GM18505 (cell line): Measurements from ENCODE around the gene PLGRKT.
A peak's percentile ranks its signal among the peaks of the same experiment; 100 is the strongest.
"Not testable (repeated sequence)": the region's sequence is repeated elsewhere in the genome, so short reads cannot be mapped to it uniquely, and the experiment has no call there.

Experiments
- ATAC-seq: cut with Tn5 transposase; IDR thresholded peaks from one replicate; pipeline ENCODE4 v1.9.1; 2021; ENCODE audit not compliant: unreplicated experiment
- POLR2A ChIP-seq: IDR thresholded peaks from 4 replicates; pipeline ENCODE4 v1.6.1; 2011; ENCODE audit warnings: borderline replicate concordance; ENCODE audit not compliant: insufficient read depth, insufficient read length; ENCODE audit errors: extremely low read depth

The PLGRKT gene

DNA sequence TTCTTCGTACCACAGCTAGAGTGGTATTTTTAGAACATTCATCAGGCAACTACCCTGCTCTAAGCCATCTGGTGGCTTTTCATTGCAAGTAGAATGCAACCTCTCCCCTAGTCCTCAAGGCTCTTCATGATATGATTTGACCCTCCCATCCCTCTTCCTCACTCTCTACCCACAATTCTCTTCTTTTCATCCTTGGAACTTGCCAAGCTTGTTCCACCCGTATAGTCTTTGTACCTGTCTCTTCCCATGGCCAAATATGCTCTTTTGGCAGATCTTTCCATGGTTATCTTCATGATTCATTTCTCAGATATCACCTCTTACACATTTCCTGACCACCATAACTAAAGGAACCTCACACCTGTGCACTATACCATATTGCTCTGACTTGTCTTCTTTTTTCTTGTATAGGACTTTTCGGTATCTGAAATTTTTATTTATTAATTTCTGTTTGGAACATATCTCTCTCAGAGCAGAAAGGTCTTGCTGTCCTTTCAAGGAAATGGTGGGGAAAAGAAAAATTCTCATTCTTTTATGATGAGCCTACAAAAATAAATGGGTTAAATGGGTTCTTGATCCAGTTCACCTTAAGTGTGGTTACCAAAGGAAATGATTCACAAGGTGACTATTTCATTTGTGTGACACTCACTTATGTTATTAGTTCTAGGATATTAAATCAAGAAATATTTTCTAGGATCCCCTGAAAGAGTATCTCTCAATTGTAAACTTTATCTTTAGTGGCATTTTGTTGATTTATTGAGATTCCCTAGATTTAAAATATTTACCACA lies 8.9 kb upstream of the PLGRKT start:
- ATAC-seq: no peak
- TF ChIP-seq POLR2A: no peak

DNA sequence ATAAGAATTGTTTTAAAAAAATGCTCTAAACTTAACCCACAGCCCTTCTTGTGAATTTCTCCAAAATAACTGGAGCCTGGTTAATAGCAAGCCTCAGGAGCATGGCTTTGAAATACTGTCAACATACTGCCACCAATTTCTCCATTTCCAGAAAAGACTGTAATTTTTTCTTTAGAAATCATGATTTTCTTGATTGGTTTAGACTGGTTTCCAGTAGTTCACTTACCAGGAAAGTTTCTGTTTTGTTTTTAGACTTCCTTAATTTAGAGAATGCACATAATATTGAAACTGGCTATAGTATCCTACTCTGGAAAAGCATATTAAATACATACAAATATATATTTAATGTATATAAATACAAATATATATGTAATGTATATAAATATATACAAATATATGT lies 8.2 kb upstream of the PLGRKT start:
- no peak for ATAC-seq
- no peak for TF ChIP-seq POLR2A

DNA sequence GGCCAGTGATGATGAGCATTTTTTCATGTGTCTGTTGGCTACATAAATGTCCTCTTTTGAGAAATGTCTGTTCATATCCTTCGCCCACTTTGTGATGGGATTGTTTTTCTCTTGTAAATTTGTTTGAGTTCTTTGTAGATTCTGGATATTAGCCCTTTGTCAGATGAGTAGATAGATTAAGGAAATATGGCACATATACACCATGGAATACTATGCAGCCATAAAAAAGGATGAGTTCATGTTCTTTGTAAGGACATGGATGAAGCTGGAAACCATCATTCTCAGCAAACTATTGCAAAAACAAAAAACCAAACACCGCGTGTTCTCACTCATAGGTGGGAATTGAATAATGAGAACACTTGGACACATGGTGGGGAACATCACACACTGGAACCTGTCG lies 7.4 kb upstream of the PLGRKT start:
- ATAC-seq: not testable (repeated sequence)

DNA sequence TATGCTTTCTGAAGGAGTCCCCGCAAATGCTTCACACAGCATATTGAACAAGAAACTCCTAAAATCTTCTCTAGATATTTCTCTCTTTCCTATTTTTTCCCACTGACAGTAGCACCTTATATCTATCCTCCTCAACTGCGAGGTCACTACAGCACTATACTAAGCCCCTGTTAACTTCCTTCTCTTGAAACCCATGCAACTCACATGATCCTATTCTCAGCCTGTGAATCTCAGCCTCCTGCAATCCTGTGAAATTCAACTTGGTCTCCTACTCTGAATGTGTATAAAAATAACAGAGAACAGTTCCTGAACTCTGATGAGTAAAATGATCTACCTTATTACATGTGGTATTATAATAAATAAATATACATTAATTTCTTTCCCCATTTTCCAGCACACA lies 6.1 kb upstream of the PLGRKT start:
- no peak for ATAC-seq
- no peak for TF ChIP-seq POLR2A

DNA sequence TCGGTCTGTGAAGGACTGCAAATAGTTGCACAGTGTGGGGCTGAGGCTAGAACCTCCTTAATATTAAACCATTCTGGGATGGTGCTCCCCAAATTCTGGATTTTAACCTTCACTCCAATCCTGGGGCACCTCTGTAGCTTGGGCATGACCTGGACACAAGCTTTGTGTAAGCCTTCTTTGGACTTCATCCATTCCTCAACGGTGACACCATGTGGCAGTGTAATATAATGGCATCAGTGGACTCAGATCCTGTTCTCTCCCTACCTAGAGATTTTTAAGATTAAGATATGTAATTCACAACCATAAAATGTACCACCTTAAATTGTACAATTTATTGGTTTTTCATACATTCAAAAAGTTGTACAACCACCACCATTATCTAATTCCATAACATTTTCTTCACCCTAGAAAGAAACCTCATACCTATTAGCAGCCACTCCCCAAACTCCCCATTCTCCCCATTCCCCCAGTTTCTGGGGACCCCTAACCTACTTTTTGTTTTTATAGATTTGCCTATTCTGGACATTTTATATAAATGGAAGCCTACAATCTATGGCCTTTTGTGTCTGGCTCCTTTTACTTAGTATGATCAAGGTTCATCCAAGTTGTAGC lies 4.8 kb upstream of the PLGRKT start:
- no peak for TF ChIP-seq POLR2A
- no peak for ATAC-seq

DNA sequence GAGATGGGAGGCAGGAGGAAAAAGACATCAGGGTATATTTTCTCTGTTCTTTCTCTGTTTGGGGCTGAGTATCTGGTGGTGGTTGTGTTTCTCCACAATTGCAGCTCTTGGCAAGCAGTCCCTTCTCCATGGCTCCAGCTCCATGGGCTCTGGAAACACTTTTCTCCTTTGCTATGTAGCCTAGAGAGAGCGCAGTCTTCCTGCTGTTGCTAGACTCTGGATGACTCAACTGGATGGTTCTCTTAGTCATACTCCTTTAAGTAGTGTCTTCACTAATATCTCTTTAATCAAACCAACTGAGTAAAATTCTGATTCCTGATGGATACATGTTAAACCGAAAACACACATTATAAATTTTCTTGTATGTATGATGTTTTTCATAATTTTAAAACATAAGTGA lies 3.3 kb upstream of the PLGRKT start:
- TF ChIP-seq POLR2A: no peak
- ATAC-seq: no peak

DNA sequence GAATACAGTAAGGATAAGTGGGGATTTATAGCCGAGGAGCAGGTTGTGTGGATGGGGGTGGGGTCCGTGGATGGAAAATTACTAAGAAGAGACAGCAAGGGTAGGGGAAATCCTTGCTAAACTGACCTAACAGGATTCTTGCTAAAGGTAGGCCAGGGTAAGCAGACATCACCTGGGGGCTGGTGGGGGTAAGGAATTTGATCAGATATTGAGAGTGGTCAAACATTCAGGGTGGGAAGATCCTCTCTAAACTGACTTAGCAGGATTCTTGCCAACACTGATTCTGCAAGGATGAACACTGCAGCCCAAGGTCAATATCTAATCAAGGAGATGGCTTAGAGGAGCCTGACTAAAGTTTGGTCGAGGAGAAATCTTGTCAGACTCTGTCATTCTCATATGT lies 2.7 kb upstream of the PLGRKT start:
- no peak for TF ChIP-seq POLR2A
- no peak for ATAC-seq

DNA sequence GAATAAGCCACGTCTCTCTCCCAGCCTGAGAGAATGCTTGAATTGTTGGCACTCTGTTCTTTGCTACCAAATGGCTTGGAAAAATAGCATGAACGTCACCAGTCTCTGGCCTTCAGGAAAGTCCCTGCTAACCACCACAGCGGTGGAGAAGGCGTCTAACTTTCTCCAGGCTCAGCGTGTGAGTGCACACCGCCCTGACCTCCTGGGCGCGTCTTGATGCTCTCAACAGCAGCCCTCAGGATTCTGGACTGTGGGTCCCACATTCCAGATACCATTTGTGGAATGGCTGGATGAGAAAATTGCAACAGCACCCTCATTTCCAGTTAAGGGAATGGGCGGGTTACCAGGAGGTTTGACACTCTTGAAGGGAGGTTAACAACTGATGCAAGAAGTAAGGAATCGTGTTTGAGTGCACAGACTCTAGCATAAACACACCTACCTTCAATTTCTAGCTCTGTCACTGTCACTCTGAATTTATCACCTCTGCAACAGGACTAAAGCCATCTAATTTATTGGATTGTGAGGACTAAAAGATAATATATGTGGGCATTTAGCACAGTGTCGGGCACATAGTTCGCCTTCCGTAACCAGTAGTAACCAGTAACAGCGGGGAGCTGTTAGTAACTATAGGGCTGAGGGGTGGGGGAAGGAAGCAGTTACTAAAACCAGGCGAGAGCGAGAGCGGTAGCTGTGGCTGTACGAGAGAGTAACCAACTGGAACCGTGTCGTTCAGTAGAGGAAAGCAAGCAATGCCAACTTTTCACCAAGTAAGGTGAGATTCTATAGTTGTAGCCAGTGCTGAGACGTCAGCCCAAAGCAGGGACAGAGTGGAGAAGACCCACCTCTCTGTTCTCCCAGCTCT lies 807 bp upstream of the PLGRKT start:
- peak; percentile 66 for ATAC-seq
- TF ChIP-seq POLR2A: peak; percentile 37

DNA sequence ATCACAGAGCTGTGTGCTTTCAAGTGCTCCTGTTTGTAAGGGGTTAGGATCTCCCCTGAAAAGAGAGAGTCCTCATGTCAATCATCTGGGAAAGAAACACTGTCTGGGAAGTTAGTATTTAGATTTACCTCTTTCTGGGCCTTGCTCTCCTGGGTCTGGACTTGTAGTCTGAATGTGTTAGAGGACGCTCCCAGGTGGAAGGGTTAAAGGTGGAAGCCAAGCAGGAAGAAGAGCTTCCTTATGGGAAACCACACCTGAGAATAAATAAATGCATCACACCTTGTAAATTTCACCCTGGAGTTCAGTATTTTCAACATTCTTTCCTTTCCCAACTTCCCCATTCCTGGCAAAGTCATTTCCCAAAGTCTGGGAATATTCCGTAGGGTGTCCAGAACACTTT lies 1.3 kb downstream of the PLGRKT start:
- ATAC-seq: no peak
- no peak for TF ChIP-seq POLR2A

DNA sequence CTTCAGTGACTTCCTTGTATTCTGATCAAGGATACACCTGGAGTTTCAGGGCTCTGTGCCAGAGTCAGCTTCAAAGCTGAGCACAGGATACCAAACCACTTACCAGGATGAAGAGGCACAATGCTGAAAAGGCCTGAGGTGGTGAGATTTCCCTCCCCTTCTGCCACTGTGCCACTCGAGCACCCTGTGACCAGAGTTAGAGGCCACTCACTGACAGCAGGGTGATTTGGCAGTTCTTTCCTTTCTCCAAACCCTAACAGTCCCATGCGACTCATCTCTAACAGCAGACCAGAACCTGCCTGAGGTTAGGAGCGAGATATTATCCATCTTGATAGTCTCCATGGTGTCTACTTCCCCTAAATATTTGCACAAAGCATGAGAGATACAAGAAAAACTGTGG lies 1.8 kb downstream of the PLGRKT start:
- TF ChIP-seq POLR2A: no peak
- no peak for ATAC-seq

DNA sequence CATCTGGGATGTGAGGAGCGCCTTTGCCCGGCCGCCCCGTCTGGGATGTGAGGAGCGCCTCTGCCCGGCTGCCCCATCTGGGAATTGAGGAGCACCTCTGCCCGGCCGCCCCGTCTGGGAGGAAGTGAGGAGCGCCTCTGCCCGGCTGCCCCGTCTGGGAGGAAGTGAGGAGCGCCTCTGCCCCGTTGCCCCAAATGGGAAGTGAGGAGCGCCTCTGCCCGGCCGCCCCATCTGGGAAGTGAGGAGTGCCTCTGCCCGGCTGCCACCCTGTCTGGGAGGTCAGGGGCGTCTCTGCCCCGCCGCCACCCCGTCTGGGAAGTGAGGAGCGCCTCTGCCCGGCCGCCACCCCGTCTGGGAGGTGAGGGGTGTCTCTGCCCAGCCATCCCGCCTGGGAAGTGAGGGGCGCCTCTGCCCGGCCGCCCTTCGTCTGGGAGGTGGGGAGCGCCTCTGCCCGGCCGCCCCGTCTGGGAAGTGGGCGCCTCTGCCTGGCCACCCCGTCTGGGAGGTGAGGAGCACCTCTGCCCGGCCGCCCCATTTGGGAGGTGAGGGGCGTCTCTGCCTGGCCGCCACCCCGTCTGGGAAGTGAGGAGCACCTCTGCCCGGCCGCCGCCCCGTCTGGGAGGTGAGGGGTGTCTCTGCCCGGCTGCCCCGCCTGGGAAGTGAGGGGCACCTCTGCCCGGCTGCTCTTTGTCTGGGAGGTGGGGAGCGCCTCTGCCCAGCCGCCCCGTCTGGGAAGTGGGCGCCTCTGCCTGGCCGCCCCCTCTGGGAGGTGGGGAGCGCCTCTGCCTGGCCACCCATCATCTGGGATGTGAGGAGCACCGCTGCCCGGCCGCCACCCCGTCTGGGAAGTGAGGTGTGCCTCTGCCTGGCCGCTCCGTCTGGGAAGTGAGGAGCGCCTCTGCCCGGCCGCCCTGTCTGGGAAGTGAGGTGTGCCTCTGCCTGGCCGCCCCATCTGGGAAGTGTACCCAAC lies 3.6 kb downstream of the PLGRKT start:
- ATAC-seq: not testable (repeated sequence)

DNA sequence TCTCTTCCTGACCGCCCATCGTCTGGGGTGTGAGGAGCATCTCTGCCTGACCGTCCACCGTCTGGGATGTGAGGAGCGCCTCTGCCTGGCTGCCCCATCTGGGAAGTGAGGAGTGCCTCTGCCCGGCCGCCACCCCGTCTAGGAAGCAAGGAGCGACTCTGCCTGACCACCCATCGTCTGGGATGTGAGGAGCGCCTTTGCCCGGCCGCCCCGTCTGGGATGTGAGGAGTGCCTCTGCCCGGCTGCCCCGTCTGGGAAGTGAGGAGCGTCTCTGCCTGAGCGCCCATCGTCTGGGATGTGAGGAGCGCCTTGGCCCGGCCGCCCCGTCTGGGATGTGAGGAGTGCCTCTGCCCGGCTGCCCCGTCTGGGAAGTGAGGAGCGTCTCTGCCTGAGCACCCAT lies 4.4 kb downstream of the PLGRKT start:
- not testable (repeated sequence) for ATAC-seq

DNA sequence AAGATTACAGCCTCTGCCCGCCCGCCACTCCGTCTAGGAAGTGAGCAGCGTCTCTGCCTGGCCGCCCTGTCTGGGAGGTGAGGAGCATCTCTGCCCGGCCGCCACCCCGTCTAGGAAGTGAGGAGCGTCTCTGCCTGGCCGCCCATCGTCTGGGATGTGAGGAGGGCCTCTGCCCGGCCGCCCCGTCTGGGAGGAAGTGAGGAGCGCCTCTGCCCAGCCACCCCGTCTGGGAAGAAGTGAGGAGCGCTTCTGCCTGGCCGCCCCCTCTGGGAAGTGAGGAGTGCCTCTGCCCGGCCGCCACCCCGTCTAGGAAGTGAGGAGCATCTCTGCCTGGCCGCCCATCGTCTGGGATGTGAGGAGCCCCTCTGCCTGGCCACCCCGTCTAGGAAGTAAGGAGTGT lies 4.8 kb downstream of the PLGRKT start:
- not testable (repeated sequence) for ATAC-seq

DNA sequence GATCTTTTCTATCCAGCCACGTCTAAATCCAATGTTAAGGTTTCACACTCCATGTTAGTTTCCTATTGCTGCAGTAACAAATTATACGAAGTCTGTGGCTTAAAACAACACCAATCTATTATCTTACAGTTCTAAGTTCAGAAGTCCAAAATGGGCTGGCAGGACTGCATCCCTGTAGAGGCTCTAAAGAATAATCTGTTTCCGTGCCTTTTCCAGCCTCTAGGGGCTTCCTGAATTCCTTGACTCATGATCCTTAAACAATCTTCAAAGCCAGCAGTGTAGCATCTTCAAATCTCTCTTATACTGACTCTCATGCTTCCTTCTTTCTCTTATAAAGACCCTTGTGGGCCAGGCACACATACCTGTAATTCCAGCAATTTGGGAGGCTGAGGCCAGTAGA lies 6.8 kb downstream of the PLGRKT start:
- TF ChIP-seq POLR2A: no peak
- no peak for ATAC-seq
